H9 (cell line): ENCODE measurements around the gene DIAPH2. TPM values are rescaled to one million over a fixed set of nuclear protein-coding genes. Genes with fewer than 3 reads are reported as not detected.

Source experiments
- DNase-seq: peaks from one replicate; pipeline ENCODE4 v3.0.0-alpha.2; 2017
- H2AFZ ChIP-seq: one replicate; pipeline ENCODE4 v1.6.1; 2013; ENCODE audit warnings: mild to moderate bottlenecking, low read length, control low read depth, moderate library complexity
- H2AK5ac ChIP-seq: 2 replicates; pipeline ENCODE4 v1.6.1; 2013; ENCODE audit warnings: low read length, control low read depth, mixed read lengths; ENCODE audit not compliant: insufficient read length
- H2BK120ac ChIP-seq: one replicate; pipeline ENCODE4 v1.6.1; 2013; ENCODE audit warnings: low read depth, mild to moderate bottlenecking, low read length, control low read depth, inconsistent platforms; ENCODE audit not compliant: poor library complexity, severe bottlenecking
- H2BK12ac ChIP-seq: 2 replicates; pipeline ENCODE4 v1.6.1; 2013; ENCODE audit warnings: low read length, control low read depth, mixed read lengths, low read depth; ENCODE audit not compliant: insufficient read length
- H2BK15ac ChIP-seq: 2 replicates; pipeline ENCODE4 v1.6.1; 2013; ENCODE audit warnings: low read depth, low read length, control low read depth
- H2BK20ac ChIP-seq: one replicate; pipeline ENCODE4 v1.6.1; 2013; ENCODE audit warnings: low read depth, mild to moderate bottlenecking, low read length, control low read depth, inconsistent platforms; ENCODE audit not compliant: poor library complexity, severe bottlenecking
- H2BK5ac ChIP-seq: 2 replicates; pipeline ENCODE4 v1.6.1; 2013; ENCODE audit warnings: low read length, control low read depth, mixed read lengths; ENCODE audit not compliant: insufficient read length
- H3K14ac ChIP-seq: 2 replicates; pipeline ENCODE4 v1.6.1; 2013; ENCODE audit warnings: low read length, control low read depth; ENCODE audit not compliant: insufficient read depth
- H3K18ac ChIP-seq: 2 replicates; pipeline ENCODE4 v1.6.1; 2013; ENCODE audit warnings: low read depth, mild to moderate bottlenecking, mixed read lengths, low read length, control low read depth; ENCODE audit not compliant: insufficient read length
- H3K23ac ChIP-seq: 2 replicates; pipeline ENCODE4 v1.6.1; 2013; ENCODE audit warnings: low read length, control low read depth, mixed read lengths, low read depth; ENCODE audit not compliant: insufficient read length
- H3K23me2 ChIP-seq: 2 replicates; pipeline ENCODE4 v1.6.1; 2013; ENCODE audit warnings: low read depth, mild to moderate bottlenecking, mixed read lengths, low read length, control low read depth; ENCODE audit not compliant: insufficient read length, poor library complexity, severe bottlenecking
- H3K27ac ChIP-seq: 2 replicates; pipeline ENCODE4 v1.5.1; 2013; ENCODE audit warnings: low read length, control low read depth, mixed read lengths, low read depth; ENCODE audit not compliant: insufficient read length
- H3K27me3 ChIP-seq: 2 replicates; pipeline ENCODE4 v1.6.1; 2013; ENCODE audit warnings: low read length, control low read depth, inconsistent platforms; ENCODE audit not compliant: insufficient read depth
- H3K4ac ChIP-seq: 2 replicates; pipeline ENCODE4 v1.6.1; 2013; ENCODE audit warnings: low read depth, mild to moderate bottlenecking, control low read depth, inconsistent platforms, low read length, moderate library complexity
- H3K4me1 ChIP-seq: 2 replicates; pipeline ENCODE4 v1.6.1; 2013; ENCODE audit warnings: low read length, control low read depth, inconsistent platforms; ENCODE audit not compliant: insufficient read depth
- H3K4me2 ChIP-seq: 2 replicates; pipeline ENCODE4 v1.6.1; 2013; ENCODE audit warnings: low read length, control low read depth, mixed read lengths; ENCODE audit not compliant: insufficient read length, insufficient read depth
- H3K56ac ChIP-seq: 2 replicates; pipeline ENCODE4 v1.6.1; 2013; ENCODE audit warnings: low read depth, mild to moderate bottlenecking, mixed read lengths, low read length, control low read depth; ENCODE audit not compliant: insufficient read length
- H3K79me1 ChIP-seq: 2 replicates; pipeline ENCODE4 v1.6.1; 2013; ENCODE audit warnings: low read depth, mild to moderate bottlenecking, moderate library complexity, low read length, control low read depth, inconsistent platforms; ENCODE audit not compliant: insufficient read depth, poor library complexity, severe bottlenecking
- H3K79me2 ChIP-seq: 2 replicates; pipeline ENCODE4 v1.6.1; 2013; ENCODE audit warnings: low read length, control low read depth, inconsistent platforms; ENCODE audit not compliant: insufficient read depth
- H3K9ac ChIP-seq: 2 replicates; pipeline ENCODE4 v1.6.1; 2013; ENCODE audit warnings: low read length, control low read depth, mixed read lengths; ENCODE audit not compliant: insufficient read length; ENCODE audit errors: extremely low read depth
- H3K9me3 ChIP-seq: one replicate; pipeline ENCODE4 v1.6.1; 2013; ENCODE audit warnings: low read depth, low read length, inconsistent platforms; ENCODE audit not compliant: control insufficient read depth
- H3T11ph ChIP-seq: one replicate; pipeline ENCODE4 v1.6.1; 2013; ENCODE audit warnings: mild to moderate bottlenecking, low read length, control low read depth, inconsistent platforms
- H4K20me1 ChIP-seq: one replicate; pipeline ENCODE4 v1.6.1; 2013; ENCODE audit not compliant: control insufficient read depth, insufficient read length, insufficient read depth
- H4K5ac ChIP-seq: 2 replicates; pipeline ENCODE4 v1.6.1; 2013; ENCODE audit warnings: low read depth, mild to moderate bottlenecking, mixed read lengths, low read length, control low read depth; ENCODE audit not compliant: insufficient read length
- H4K8ac ChIP-seq: replicated peaks from 2 replicates; pipeline ENCODE4 v1.6.1; 2013; ENCODE audit warnings: low read length, control low read depth, mixed read lengths, low read depth; ENCODE audit not compliant: insufficient read length
- H4K91ac ChIP-seq: 2 replicates; pipeline ENCODE4 v1.6.1; 2013; ENCODE audit warnings: low read depth, mild to moderate bottlenecking, moderate library complexity, mixed read lengths, low read length, control low read depth; ENCODE audit not compliant: insufficient read length
- H3K27ac Mint-ChIP-seq, 3 experiments: 2 replicates in 2 of 3; 3 replicates in 1 of 3; pipeline ENCODE4 v1.8.0; 2020 to 2021; ENCODE audit warnings: mixed read lengths in 3 of 3, mild to moderate bottlenecking in 1 of 3, moderate library complexity in 1 of 3
- H3K27me3 Mint-ChIP-seq: 2 replicates; pipeline ENCODE4 v1.8.0; 2021; ENCODE audit warnings: low read depth, mild to moderate bottlenecking, moderate library complexity, mixed read lengths
- H3K36me3 Mint-ChIP-seq, 3 experiments: 2 replicates in 2 of 3; 3 replicates in 1 of 3; pipeline ENCODE4 v1.8.0; 2020 to 2021; ENCODE audit warnings: low read depth in 3 of 3, mixed read lengths in 3 of 3; ENCODE audit not compliant: insufficient read depth in 1 of 3
- H3K4me1 Mint-ChIP-seq, 2 experiments: 2 replicates each; pipeline ENCODE4 v1.8.0; 2020; ENCODE audit warnings: mixed read lengths in 2 of 2
- H3K4me3 Mint-ChIP-seq, 2 experiments: 2 replicates in 1 of 2; 3 replicates in 1 of 2; pipeline ENCODE4 v1.8.0; 2020 to 2021; ENCODE audit warnings: mild to moderate bottlenecking in 2 of 2, mixed read lengths in 2 of 2, moderate library complexity in 1 of 2
- H3K9me3 Mint-ChIP-seq, 2 experiments: 2 replicates in 1 of 2; 3 replicates in 1 of 2; pipeline ENCODE4 v1.8.0; 2020; ENCODE audit warnings: mild to moderate bottlenecking in 2 of 2, mixed read lengths in 2 of 2, moderate library complexity in 1 of 2
- WGBS: extraction: QIAGEN DNeasy Blood & Tissue Kit; methylation state at CpG from one replicate; pipeline ENCODE4 v1.1.7; 2013; ENCODE audit warnings: missing lambda C conversion rate, low lambda C conversion rate, mixed read lengths; ENCODE audit not compliant: insufficient read length; ENCODE audit errors: extremely low coverage; 5-methylcytosine and 5-hydroxymethylcytosine counted together
- total RNA-seq: library from RNA; stranded (reverse); gene quantifications from 2 replicates; pipeline ENCODE4 v1.2.1, GENCODE V29; 2021
- TF ChIP-seq, protein P1 (sequence below): fragments of 200-600 bp; sonication (generic); conservative IDR thresholded peaks from 3 replicates; pipeline ENCODE4 v1.8.0; 2021; ENCODE audit warnings: antibody characterized with exemption, mild to moderate bottlenecking

DIAPH2 gene
- total RNA-seq, 1 experiment from 2014 or later = 45.4 TPM

DNA sequence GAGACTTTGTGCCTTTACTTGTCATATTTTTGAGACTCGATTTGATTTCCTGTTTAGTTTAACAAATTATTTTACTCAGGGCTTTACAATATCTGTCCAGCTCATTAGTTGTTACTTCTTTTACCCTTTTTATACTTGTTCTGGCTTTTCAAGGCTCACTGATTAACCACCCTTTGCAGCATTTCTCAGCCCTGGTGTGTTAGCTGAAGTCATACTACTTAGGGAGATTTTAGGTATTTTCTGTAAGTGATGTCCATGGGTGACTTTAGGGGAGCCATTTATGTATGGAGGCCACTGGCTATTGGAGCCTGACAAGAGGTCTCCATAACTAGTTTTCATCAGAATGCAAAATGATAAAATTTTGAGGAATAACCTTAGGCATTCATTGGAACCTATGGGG is 346.3 kb downstream of the DIAPH2 start:
- no CpG with 5 or more reads among the region's 1 CpG for WGBS
- no peak overlapping the region for H3K4me2 ChIP-seq
- H2BK15ac ChIP-seq = no peak overlapping the region
- no peaks in the 10 kb centered on the region for H3K9me3 Mint-ChIP-seq
- no peak overlapping the region for H3K27ac Mint-ChIP-seq
- H3K9ac ChIP-seq = no peak overlapping the region
- no peak overlapping the region for H2BK12ac ChIP-seq
- H3K9me3 ChIP-seq = no peaks in the 10 kb centered on the region
- no peak overlapping the region for H3T11ph ChIP-seq
- no peak overlapping the region for H3K4me3 Mint-ChIP-seq
- no peak overlapping the region for H2BK120ac ChIP-seq
- H3K79me1 ChIP-seq = no peaks in the 10 kb centered on the region
- H2AK5ac ChIP-seq = no peak overlapping the region
- no peak overlapping the region for H4K91ac ChIP-seq
- H2BK5ac ChIP-seq = no peak overlapping the region
- H4K20me1 ChIP-seq = no peaks in the 10 kb centered on the region
- H3K79me2 ChIP-seq = no peaks in the 10 kb centered on the region
- no peak overlapping the region for H4K8ac ChIP-seq
- H2BK20ac ChIP-seq = no peak overlapping the region
- peaks cover 2 to 11% (median 3%) of the 10 kb centered on the region in 3 experiments; a peak in 4 of 7 replicates for H3K36me3 Mint-ChIP-seq
- TF ChIP-seq, protein P1, sequence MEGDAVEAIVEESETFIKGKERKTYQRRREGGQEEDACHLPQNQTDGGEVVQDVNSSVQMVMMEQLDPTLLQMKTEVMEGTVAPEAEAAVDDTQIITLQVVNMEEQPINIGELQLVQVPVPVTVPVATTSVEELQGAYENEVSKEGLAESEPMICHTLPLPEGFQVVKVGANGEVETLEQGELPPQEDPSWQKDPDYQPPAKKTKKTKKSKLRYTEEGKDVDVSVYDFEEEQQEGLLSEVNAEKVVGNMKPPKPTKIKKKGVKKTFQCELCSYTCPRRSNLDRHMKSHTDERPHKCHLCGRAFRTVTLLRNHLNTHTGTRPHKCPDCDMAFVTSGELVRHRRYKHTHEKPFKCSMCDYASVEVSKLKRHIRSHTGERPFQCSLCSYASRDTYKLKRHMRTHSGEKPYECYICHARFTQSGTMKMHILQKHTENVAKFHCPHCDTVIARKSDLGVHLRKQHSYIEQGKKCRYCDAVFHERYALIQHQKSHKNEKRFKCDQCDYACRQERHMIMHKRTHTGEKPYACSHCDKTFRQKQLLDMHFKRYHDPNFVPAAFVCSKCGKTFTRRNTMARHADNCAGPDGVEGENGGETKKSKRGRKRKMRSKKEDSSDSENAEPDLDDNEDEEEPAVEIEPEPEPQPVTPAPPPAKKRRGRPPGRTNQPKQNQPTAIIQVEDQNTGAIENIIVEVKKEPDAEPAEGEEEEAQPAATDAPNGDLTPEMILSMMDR = no peak
- no peak overlapping the region for H4K5ac ChIP-seq
- no peaks in the 10 kb centered on the region for H3K23me2 ChIP-seq
- H3K27me3 Mint-ChIP-seq = no peaks in the 10 kb centered on the region
- H3K4me1 Mint-ChIP-seq = peaks cover 27 to 28% of the 10 kb centered on the region in 2 experiments
- no peak overlapping the region for H2AFZ ChIP-seq
- H3K18ac ChIP-seq = no peak overlapping the region
- H3K4me1 ChIP-seq = no peaks in the 10 kb centered on the region; the same call in 1 of the 2 replicates
- no peak overlapping the region for H3K27ac ChIP-seq
- H3K27me3 ChIP-seq = no peaks in the 10 kb centered on the region
- no peak overlapping the region for H3K56ac ChIP-seq
- H3K23ac ChIP-seq = no peak overlapping the region
- no peak for DNase-seq
- no peak overlapping the region for H3K4ac ChIP-seq
- H3K14ac ChIP-seq = no peak overlapping the region
